ENCODE results near the gene AQP2.

Gene AQP2

DNA sequence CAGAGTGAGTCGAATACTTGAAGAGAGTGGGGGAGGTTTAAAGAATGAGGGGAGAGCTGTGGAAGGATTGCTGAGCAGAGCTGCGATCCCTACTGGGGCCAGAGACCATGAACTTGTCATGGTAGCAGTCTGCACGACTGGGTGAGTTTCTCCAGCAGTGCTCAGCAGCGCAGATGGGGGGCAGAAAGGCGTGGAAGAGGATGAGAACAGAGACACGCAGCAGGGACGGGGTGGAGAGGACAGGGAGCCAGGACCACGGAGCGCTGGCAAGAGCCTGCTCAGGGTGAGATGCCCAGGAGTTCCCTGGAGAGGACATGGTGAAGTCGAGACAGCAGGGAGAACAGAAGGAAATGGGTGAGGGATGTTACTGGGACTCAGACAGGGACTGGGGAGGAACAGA is 20.1 kb downstream of the AQP2 start:
- Histone ChIP-seq H3K4me3 (ENCODE audit: low read depth in 1 of 5, low read length in 5 of 5) (no peak overlapping the region), H3K27ac (ENCODE audit: low read depth, low read length) (no peak overlapping the region), H3K9me3 (ENCODE audit: control insufficient read depth in 5 of 5, low read length in 5 of 5) (no peaks in the 10 kb centered on the region), H3K36me3 (ENCODE audit: control insufficient read depth in 5 of 5, insufficient read depth in 5 of 5, low read length in 5 of 5) (no peaks in the 10 kb centered on the region), H3K4me1 (ENCODE audit: control insufficient read depth in 5 of 5, insufficient read depth in 5 of 5, low read length in 5 of 5) (peaks cover 2 to 38% (median 21%) of the 10 kb centered on the region in 5 donors), H3K9ac (ENCODE audit: low read length in 5 of 5) (no peak overlapping the region), H3K27me3 (ENCODE audit: control insufficient read depth in 5 of 5, insufficient read depth in 4 of 5, low read length in 5 of 5) (peaks cover 0 to 25% (median 4%) of the 10 kb centered on the region in 5 donors)

- no peaks in the 10 kb centered on the region for H3K9me3 ChIP-seq (ENCODE audit: control insufficient read depth in 5 of 5, low read length in 5 of 5)
- no peak overlapping the region for H3K9ac ChIP-seq (ENCODE audit: low read length in 5 of 5)
- peaks cover 2 to 38% (median 21%) of the 10 kb centered on the region in 5 donors for H3K4me1 ChIP-seq (ENCODE audit: control insufficient read depth in 5 of 5, insufficient read depth in 5 of 5, low read length in 5 of 5)
- H3K36me3 ChIP-seq (ENCODE audit: control insufficient read depth in 5 of 5, insufficient read depth in 5 of 5, low read length in 5 of 5): no peaks in the 10 kb centered on the region
- H3K27ac ChIP-seq (ENCODE audit: low read depth, low read length): no peak overlapping the region
- H3K27me3 ChIP-seq (ENCODE audit: control insufficient read depth in 5 of 5, insufficient read depth in 4 of 5, low read length in 5 of 5): peaks cover 0 to 25% (median 5%) of the 10 kb centered on the region in 5 donors
- no peak overlapping the region for H3K4me3 ChIP-seq (ENCODE audit: low read depth in 1 of 5, low read length in 5 of 5)
Observed at GRCh38 chr12:49971141-49971540, 20.6 kb downstream of the AQP2 start.

DNA sequence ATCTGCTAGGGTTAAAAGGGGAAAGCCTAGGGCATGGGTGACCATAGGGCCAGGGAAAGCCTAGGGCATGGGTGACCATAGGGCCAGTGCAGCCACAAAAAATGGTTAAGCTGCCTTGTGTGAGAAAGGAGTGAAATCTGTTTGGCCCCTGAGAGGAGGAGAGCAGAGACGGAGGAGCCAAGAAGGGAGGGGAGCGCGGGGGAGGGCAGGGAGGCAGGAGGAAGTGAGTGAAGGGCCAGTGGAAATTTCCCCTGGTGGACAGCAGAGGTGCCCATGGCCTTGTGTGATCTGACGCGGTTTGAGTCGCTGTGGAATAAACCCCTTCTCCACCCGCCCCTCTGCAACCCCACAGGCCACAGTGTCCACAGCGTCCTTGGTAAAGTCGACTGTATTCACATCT is 21.6 kb downstream of the AQP2 start:
- Histone ChIP-seq H3K27me3 (ENCODE audit: control insufficient read depth in 5 of 5, insufficient read depth in 4 of 5, low read length in 5 of 5) (peaks cover 0 to 22% (median 5%) of the 10 kb centered on the region in 5 donors), H3K9ac (ENCODE audit: low read length in 5 of 5) (no peak overlapping the region), H3K4me3 (ENCODE audit: low read depth in 1 of 5, low read length in 5 of 5) (no peak overlapping the region), H3K9me3 (ENCODE audit: control insufficient read depth in 5 of 5, low read length in 5 of 5) (no peaks in the 10 kb centered on the region), H3K36me3 (ENCODE audit: control insufficient read depth in 5 of 5, insufficient read depth in 5 of 5, low read length in 5 of 5) (no peaks in the 10 kb centered on the region), H3K4me1 (ENCODE audit: control insufficient read depth in 5 of 5, insufficient read depth in 5 of 5, low read length in 5 of 5) (peaks cover 2 to 36% (median 19%) of the 10 kb centered on the region in 5 donors), H3K27ac (ENCODE audit: low read depth, low read length) (no peak overlapping the region)

- no peaks in the 10 kb centered on the region for H3K9me3 ChIP-seq (ENCODE audit: control insufficient read depth in 5 of 5, low read length in 5 of 5)
- no peak within 1 kb of the TSS for H3K27ac ChIP-seq (ENCODE audit: low read depth, low read length)
- no peak within 1 kb of the TSS for H3K4me3 ChIP-seq (ENCODE audit: low read depth in 1 of 5, low read length in 5 of 5)
- peaks cover 0 to 20% (median 5%) of the 10 kb centered on the region in 5 donors for H3K27me3 ChIP-seq (ENCODE audit: control insufficient read depth in 5 of 5, insufficient read depth in 4 of 5, low read length in 5 of 5)
- H3K9ac ChIP-seq (ENCODE audit: low read length in 5 of 5): no peak within 1 kb of the TSS
- peaks cover 2 to 29% (median 12%) of the 10 kb centered on the region in 5 donors for H3K4me1 ChIP-seq (ENCODE audit: control insufficient read depth in 5 of 5, insufficient read depth in 5 of 5, low read length in 5 of 5)
- H3K36me3 ChIP-seq (ENCODE audit: control insufficient read depth in 5 of 5, insufficient read depth in 5 of 5, low read length in 5 of 5): no peaks in the 10 kb centered on the region
Observed at GRCh38 chr12:49972641-49973360, 22.3 kb downstream of the AQP2 start, which contains the start of gene AQP6. Gene AQP6, plus strand, starts transcription at chr12:49972947. Its CDS starts 227 bp downstream, at chr12:49973174.

GRCh38 chr12:49973361-49973830 is 22.9 kb downstream of the AQP2 start:
- Histone ChIP-seq H3K27ac (ENCODE audit: low read depth, low read length) (no peak overlapping the region), H3K4me1 (ENCODE audit: control insufficient read depth in 5 of 5, insufficient read depth in 5 of 5, low read length in 5 of 5) (peaks cover 2 to 27% (median 12%) of the 10 kb centered on the region in 5 donors), H3K9me3 (ENCODE audit: control insufficient read depth in 5 of 5, low read length in 5 of 5) (no peaks in the 10 kb centered on the region), H3K36me3 (ENCODE audit: control insufficient read depth in 5 of 5, insufficient read depth in 5 of 5, low read length in 5 of 5) (no peaks in the 10 kb centered on the region), H3K9ac (ENCODE audit: low read length in 5 of 5) (no peak overlapping the region), H3K4me3 (ENCODE audit: low read depth in 1 of 5, low read length in 5 of 5) (no peak overlapping the region), H3K27me3 (ENCODE audit: control insufficient read depth in 5 of 5, insufficient read depth in 4 of 5, low read length in 5 of 5) (peaks cover 0 to 17% (median 5%) of the 10 kb centered on the region in 5 donors)

GRCh38 chr12:49974231-49974675 is 23.7 kb downstream of the AQP2 start:
- Histone ChIP-seq H3K27me3 (ENCODE audit: control insufficient read depth in 5 of 5, insufficient read depth in 4 of 5, low read length in 5 of 5) (peaks cover 0 to 10% (median 5%) of the 10 kb centered on the region in 5 donors), H3K4me1 (ENCODE audit: control insufficient read depth in 5 of 5, insufficient read depth in 5 of 5, low read length in 5 of 5) (peaks cover 2 to 27% (median 12%) of the 10 kb centered on the region in 5 donors), H3K27ac (ENCODE audit: low read depth, low read length) (no peak overlapping the region), H3K4me3 (ENCODE audit: low read depth in 1 of 5, low read length in 5 of 5) (no peak overlapping the region), H3K9ac (ENCODE audit: low read length in 5 of 5) (no peak overlapping the region), H3K9me3 (ENCODE audit: control insufficient read depth in 5 of 5, low read length in 5 of 5) (no peaks in the 10 kb centered on the region), H3K36me3 (ENCODE audit: control insufficient read depth in 5 of 5, insufficient read depth in 5 of 5, low read length in 5 of 5) (no peaks in the 10 kb centered on the region)

GRCh38 chr12:49974677-49975317 is 24.3 kb downstream of the AQP2 start:
- H3K27ac ChIP-seq (ENCODE audit: low read depth, low read length): no peak overlapping the region

DNA sequence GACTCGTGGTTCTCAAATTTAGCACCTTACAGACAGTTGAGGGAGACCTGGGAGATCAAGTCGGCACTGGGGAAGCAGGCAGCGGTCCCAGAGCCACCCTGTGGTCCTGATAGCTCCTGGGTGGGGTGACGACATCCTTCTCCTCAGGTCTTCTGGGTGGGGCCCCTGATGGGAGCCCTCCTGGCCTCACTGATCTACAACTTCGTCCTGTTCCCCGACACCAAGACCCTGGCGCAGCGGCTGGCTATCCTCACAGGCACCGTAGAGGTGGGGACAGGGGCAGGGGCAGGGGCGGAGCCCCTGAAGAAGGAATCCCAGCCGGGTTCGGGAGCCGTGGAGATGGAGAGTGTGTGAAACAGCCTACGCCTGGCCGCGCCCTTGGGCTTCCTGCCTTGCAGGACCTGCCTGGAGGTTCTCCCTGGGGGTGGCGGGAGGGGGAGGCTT is 24.8 kb downstream of the AQP2 start:
- Histone ChIP-seq H3K4me3 (ENCODE audit: low read depth in 1 of 5, low read length in 5 of 5) (no peak overlapping the region), H3K36me3 (ENCODE audit: control insufficient read depth in 5 of 5, insufficient read depth in 5 of 5, low read length in 5 of 5) (no peaks in the 10 kb centered on the region), H3K9ac (ENCODE audit: low read length in 5 of 5) (no peak overlapping the region), H3K4me1 (ENCODE audit: control insufficient read depth in 5 of 5, insufficient read depth in 5 of 5, low read length in 5 of 5) (peaks cover 2 to 27% (median 12%) of the 10 kb centered on the region in 5 donors), H3K27me3 (ENCODE audit: control insufficient read depth in 5 of 5, insufficient read depth in 4 of 5, low read length in 5 of 5) (peaks cover 0 to 7% (median 0%) of the 10 kb centered on the region in 5 donors), H3K9me3 (ENCODE audit: control insufficient read depth in 5 of 5, low read length in 5 of 5) (no peaks in the 10 kb centered on the region), H3K27ac (ENCODE audit: low read depth, low read length) (no peak overlapping the region)

More at GRCh38 chr12:49974677-49975317, 24.3 kb downstream of the AQP2 start:
- peaks cover 2 to 27% (median 12%) of the 10 kb centered on the region in 5 donors for H3K4me1 ChIP-seq (ENCODE audit: control insufficient read depth in 5 of 5, insufficient read depth in 5 of 5, low read length in 5 of 5)
- H3K4me3 ChIP-seq (ENCODE audit: low read depth in 1 of 5, low read length in 5 of 5): no peak overlapping the region
- no peak overlapping the region for H3K9ac ChIP-seq (ENCODE audit: low read length in 5 of 5)
- H3K27me3 ChIP-seq (ENCODE audit: control insufficient read depth in 5 of 5, insufficient read depth in 4 of 5, low read length in 5 of 5): peaks cover 0 to 7% (median 5%) of the 10 kb centered on the region in 5 donors
- no peaks in the 10 kb centered on the region for H3K36me3 ChIP-seq (ENCODE audit: control insufficient read depth in 5 of 5, insufficient read depth in 5 of 5, low read length in 5 of 5)
- no peaks in the 10 kb centered on the region for H3K9me3 ChIP-seq (ENCODE audit: control insufficient read depth in 5 of 5, low read length in 5 of 5)

- H3K36me3 ChIP-seq (ENCODE audit: control insufficient read depth in 5 of 5, insufficient read depth in 5 of 5, low read length in 5 of 5): no peaks in the 10 kb centered on the region
- no peak overlapping the region for H3K27ac ChIP-seq (ENCODE audit: low read depth, low read length)
- no peak overlapping the region for H3K9ac ChIP-seq (ENCODE audit: low read length in 5 of 5)
- H3K4me1 ChIP-seq (ENCODE audit: control insufficient read depth in 5 of 5, insufficient read depth in 5 of 5, low read length in 5 of 5): peaks cover 2 to 24% (median 12%) of the 10 kb centered on the region in 5 donors
- peaks cover 0 to 7% (median 0%) of the 10 kb centered on the region in 5 donors for H3K27me3 ChIP-seq (ENCODE audit: control insufficient read depth in 5 of 5, insufficient read depth in 4 of 5, low read length in 5 of 5)
- no peaks in the 10 kb centered on the region for H3K9me3 ChIP-seq (ENCODE audit: control insufficient read depth in 5 of 5, low read length in 5 of 5)
- no peak overlapping the region for H3K4me3 ChIP-seq (ENCODE audit: low read depth in 1 of 5, low read length in 5 of 5)
Observed at GRCh38 chr12:49976557-49976956, 26.0 kb downstream of the AQP2 start.

GRCh38 chr12:49978125-49978524 is 27.6 kb downstream of the AQP2 start:
- Histone ChIP-seq H3K27ac (ENCODE audit: low read depth, low read length) (no peak overlapping the region), H3K9ac (ENCODE audit: low read length in 5 of 5) (peak overlapping the region in 1 of 5 donors; percentile 46)

More at GRCh38 chr12:49978125-49978524, 27.6 kb downstream of the AQP2 start:
- Histone ChIP-seq H3K9me3 (ENCODE audit: control insufficient read depth in 5 of 5, low read length in 5 of 5) (no peaks in the 10 kb centered on the region), H3K36me3 (ENCODE audit: control insufficient read depth in 5 of 5, insufficient read depth in 5 of 5, low read length in 5 of 5) (no peaks in the 10 kb centered on the region), H3K4me3 (ENCODE audit: low read depth in 1 of 5, low read length in 5 of 5) (no peak overlapping the region), H3K27me3 (ENCODE audit: control insufficient read depth in 5 of 5, insufficient read depth in 4 of 5, low read length in 5 of 5) (peaks cover 0 to 7% (median 0%) of the 10 kb centered on the region in 5 donors), H3K4me1 (ENCODE audit: control insufficient read depth in 5 of 5, insufficient read depth in 5 of 5, low read length in 5 of 5) (peaks cover 2 to 14% (median 12%) of the 10 kb centered on the region in 5 donors)

Measured in subcutaneous abdominal adipose tissue (tissue), 5 donors.